Adrenal gland (tissue), 5 donors: ENCODE data around the gene AGTR2.

Experiments used
- CTCF ChIP-seq, 6 experiments: fragments of 450-650 bp in 4 of 6; fragments of 200-600 bp in 2 of 6; sonication (generic) in 1 of 6; IDR thresholded peaks; 1 replicate in 5 of 6; 2 replicates in 1 of 6; pipeline versions ENCODE4 v1.5.1 to v1.8.0; 2016 to 2021; ENCODE audit warnings: antibody characterized with exemption in 6 of 6, mild to moderate bottlenecking in 2 of 6, moderate library complexity in 1 of 6
- POLR2A ChIP-seq, 2 donors: fragments of 450-650 bp; IDR thresholded peaks; one replicate each; pipeline ENCODE4 v1.6.1; 2017; ENCODE audit warnings: antibody characterized with exemption in 2 of 2, mild to moderate bottlenecking in 2 of 2, moderate library complexity in 1 of 2
- donor health status: DM: no; HTN: no; CAD: no.

- TF ChIP-seq CTCF (IDR thresholded peaks at IDR 0.05), result no peak
- no peak for TF ChIP-seq POLR2A (IDR thresholded peaks at IDR 0.05)
Measured at GRCh38 chrX:116213262-116213661, 42.7 kb downstream of the AGTR2 start.
